ENCODE data around the gene AIFM3. TPM values are rescaled to one million over a fixed set of nuclear protein-coding genes. Genes with fewer than 3 reads are reported as not detected.

The AIFM3 gene
- total and polyA plus RNA-seq, 4 donors: 0.38 to 1.1 (median 0.63) TPM

DNA sequence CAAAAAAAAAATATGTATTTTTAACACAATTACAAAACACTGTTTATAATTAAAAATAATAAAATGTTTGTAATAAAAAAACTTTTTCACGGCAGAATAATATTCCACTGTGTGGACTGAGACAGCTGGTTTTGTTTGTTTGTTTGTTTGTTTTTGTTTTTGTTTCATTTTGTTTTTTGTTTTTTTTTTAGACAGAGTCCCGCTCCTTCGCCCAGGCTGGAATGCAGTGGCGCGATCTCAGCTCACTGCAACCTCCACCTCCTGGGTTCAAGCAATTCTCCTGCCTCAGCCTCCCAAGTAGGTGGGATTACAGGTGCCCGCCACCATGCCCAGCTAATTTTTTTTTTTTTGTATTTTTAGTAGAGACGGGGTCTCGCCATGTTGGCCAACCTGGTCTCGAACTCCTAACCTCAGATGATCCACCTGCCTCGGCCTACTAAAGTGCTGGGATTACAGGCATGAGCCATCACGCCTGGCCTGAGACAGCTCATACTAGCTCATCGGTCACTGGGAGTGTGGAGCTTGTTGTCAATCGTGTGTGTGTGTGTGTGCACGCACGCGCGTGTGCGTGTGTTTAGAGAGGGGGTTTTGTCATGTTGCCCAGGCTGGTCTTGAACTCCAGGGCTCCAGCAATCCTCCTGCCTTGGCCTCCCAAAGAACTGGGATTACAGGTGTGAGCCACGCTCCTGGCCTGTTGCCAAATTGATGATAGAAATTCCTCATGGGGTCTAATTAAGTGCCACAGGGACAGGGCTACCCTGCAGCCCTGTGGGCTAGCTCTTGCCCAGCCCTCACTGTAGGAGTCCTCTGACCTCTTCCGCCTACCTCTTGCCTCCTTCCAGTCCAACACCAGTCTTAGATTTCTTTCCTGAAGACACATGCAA lies 7.2 kb upstream of the AIFM3 start:
- H3K27ac ChIP-seq (ENCODE audit: low read depth in 1 of 2, low read length in 2 of 2): no peak overlapping the region
- peaks cover 2 to 30% (median 13%) of the 10 kb centered on the region in 4 donors for H3K4me1 ChIP-seq (ENCODE audit: control insufficient read depth in 4 of 4, insufficient read depth in 4 of 4, low read length in 3 of 4)
- WGBS: 97% methylated on average over 20 of the region's 20 CpGs
- no peaks in the 10 kb centered on the region for H3K27me3 ChIP-seq (ENCODE audit: control insufficient read depth in 4 of 4, insufficient read depth in 4 of 4, low read length in 3 of 4)
- H3K9me3 ChIP-seq (ENCODE audit: control insufficient read depth in 4 of 4, low read length in 3 of 4): no peaks in the 10 kb centered on the region
- no peaks in the 10 kb centered on the region for H3K36me3 ChIP-seq (ENCODE audit: control insufficient read depth in 4 of 4, insufficient read depth in 3 of 4, low read depth in 1 of 4, low read length in 3 of 4)
- no peak overlapping the region for H3K9ac ChIP-seq (ENCODE audit: low read depth in 1 of 2, low read length in 2 of 2)
- DNase-seq (ENCODE audit: low spot score): no peak
- no peak for TF ChIP-seq RAD21 (IDR thresholded peaks at IDR 0.05)
- no peak for TF ChIP-seq ATF3 (IDR thresholded peaks at IDR 0.05)
- TF ChIP-seq SP1 (IDR thresholded peaks at IDR 0.05): no peak
- no peak for TF ChIP-seq RXRA (IDR thresholded peaks at IDR 0.05)
- TF ChIP-seq, protein P1, sequence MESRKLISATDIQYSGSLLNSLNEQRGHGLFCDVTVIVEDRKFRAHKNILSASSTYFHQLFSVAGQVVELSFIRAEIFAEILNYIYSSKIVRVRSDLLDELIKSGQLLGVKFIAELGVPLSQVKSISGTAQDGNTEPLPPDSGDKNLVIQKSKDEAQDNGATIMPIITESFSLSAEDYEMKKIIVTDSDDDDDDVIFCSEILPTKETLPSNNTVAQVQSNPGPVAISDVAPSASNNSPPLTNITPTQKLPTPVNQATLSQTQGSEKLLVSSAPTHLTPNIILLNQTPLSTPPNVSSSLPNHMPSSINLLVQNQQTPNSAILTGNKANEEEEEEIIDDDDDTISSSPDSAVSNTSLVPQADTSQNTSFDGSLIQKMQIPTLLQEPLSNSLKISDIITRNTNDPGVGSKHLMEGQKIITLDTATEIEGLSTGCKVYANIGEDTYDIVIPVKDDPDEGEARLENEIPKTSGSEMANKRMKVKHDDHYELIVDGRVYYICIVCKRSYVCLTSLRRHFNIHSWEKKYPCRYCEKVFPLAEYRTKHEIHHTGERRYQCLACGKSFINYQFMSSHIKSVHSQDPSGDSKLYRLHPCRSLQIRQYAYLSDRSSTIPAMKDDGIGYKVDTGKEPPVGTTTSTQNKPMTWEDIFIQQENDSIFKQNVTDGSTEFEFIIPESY (IDR thresholded peaks at IDR 0.05): no peak
- no peak for TF ChIP-seq FOXA1 (IDR thresholded peaks at IDR 0.05)
- TF ChIP-seq, protein P2, sequence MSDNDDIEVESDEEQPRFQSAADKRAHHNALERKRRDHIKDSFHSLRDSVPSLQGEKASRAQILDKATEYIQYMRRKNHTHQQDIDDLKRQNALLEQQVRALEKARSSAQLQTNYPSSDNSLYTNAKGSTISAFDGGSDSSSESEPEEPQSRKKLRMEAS (IDR thresholded peaks at IDR 0.05): no peak
- no peak for TF ChIP-seq HNF4G (IDR thresholded peaks at IDR 0.05)
- TF ChIP-seq GABPA (IDR thresholded peaks at IDR 0.05 in 1 of 2, conservative IDR thresholded peaks at IDR 0.05 in 1 of 2): no peak
- TF ChIP-seq, protein P3, sequence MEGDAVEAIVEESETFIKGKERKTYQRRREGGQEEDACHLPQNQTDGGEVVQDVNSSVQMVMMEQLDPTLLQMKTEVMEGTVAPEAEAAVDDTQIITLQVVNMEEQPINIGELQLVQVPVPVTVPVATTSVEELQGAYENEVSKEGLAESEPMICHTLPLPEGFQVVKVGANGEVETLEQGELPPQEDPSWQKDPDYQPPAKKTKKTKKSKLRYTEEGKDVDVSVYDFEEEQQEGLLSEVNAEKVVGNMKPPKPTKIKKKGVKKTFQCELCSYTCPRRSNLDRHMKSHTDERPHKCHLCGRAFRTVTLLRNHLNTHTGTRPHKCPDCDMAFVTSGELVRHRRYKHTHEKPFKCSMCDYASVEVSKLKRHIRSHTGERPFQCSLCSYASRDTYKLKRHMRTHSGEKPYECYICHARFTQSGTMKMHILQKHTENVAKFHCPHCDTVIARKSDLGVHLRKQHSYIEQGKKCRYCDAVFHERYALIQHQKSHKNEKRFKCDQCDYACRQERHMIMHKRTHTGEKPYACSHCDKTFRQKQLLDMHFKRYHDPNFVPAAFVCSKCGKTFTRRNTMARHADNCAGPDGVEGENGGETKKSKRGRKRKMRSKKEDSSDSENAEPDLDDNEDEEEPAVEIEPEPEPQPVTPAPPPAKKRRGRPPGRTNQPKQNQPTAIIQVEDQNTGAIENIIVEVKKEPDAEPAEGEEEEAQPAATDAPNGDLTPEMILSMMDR (IDR thresholded peaks at IDR 0.05; ENCODE audit: low read depth, low read length, missing input control): no peak
- TF ChIP-seq EGR1 (IDR thresholded peaks at IDR 0.05; ENCODE audit: low read depth in 2 of 2): no peak
- no peak for TF ChIP-seq REST (IDR thresholded peaks at IDR 0.05)
- no peak for TF ChIP-seq TAF1 (conservative IDR thresholded peaks at IDR 0.05)
- no peak for TF ChIP-seq HNF4A (conservative IDR thresholded peaks at IDR 0.05)
- no peak for TF ChIP-seq JUND (IDR thresholded peaks at IDR 0.05)
- no peak for TF ChIP-seq YY1 (IDR thresholded peaks at IDR 0.05)
- H3K4me3 ChIP-seq (ENCODE audit: low read depth in 1 of 3, low read length in 3 of 3): no peak overlapping the region

Measured in liver (tissue), 9 donors.